HG03558 (cell line): ENCODE results near the gene RNASE13.

ENCODE experiments used
- ATAC-seq: cut with Tn5 transposase; IDR thresholded peaks from one replicate; pipeline ENCODE4 v1.9.1; 2021; ENCODE audit warnings: moderate number of reproducible peaks; ENCODE audit not compliant: unreplicated experiment; ENCODE audit errors: extremely low read depth

The RNASE13 gene

DNA sequence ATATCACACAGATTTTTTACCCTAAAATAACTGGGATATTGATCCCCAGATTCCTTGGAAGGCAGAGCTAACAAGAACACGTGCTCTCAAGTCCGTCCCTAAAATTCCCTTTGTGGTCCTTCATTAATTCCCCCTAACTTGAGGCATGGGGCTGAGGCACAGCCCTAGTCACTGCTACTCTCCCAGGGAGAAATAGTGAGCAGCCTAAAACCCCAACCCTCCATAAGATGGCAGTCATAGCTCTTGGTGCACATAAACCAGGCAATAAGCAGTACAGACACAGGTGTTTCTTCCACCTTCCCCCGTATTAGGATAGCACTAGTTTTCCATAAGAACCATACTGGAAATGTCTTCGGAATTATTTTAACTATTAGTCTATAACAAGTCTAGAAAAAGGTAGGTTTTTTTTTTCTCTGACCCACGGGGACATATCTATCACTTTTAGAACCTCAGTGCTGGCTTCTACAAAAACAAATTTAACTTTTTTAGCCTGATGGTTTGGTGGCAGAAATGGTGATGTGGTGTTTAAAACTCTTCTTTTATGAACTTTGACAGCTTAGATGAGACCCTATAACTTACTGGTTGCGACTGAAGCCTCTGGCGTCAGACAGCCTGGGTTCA is 32.4 kb upstream of the RNASE13 start:
- no peak for ATAC-seq

DNA sequence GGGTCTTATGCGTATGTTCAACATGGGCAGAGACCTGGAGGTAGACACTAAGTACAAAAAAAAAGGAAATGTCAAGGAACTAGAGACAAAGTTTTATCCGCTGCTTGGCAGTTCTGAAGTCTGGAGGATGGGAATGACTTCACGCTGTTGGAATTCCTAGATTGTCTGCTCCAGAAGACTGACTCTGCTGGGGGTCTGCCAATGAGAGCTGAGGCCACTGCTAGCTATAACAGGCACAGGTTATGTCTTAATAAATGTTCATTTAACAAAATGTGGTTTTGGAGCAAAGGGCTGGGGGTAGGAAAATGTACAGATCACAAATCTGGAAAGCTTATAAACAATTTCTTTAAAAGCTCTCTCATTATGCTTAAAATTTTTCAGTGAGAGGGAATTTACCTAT is 28.9 kb upstream of the RNASE13 start:
- ATAC-seq = no peak

DNA sequence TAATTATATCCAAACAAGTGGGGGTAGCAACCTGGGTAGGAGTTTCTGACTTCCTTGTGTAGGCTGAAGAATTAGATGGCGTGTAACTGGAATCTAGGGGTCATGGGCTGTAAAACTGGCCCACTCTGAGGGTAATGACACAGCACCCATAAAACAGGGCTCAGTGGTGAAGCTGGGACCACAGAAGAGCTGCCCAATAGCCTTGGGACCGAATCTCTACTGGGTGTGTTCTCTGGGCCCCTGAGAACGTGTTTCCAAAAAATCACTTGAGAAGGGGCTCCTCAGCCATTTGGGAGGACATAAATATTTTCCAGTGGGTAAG is 26.7 kb upstream of the RNASE13 start:
- no peak for ATAC-seq

DNA sequence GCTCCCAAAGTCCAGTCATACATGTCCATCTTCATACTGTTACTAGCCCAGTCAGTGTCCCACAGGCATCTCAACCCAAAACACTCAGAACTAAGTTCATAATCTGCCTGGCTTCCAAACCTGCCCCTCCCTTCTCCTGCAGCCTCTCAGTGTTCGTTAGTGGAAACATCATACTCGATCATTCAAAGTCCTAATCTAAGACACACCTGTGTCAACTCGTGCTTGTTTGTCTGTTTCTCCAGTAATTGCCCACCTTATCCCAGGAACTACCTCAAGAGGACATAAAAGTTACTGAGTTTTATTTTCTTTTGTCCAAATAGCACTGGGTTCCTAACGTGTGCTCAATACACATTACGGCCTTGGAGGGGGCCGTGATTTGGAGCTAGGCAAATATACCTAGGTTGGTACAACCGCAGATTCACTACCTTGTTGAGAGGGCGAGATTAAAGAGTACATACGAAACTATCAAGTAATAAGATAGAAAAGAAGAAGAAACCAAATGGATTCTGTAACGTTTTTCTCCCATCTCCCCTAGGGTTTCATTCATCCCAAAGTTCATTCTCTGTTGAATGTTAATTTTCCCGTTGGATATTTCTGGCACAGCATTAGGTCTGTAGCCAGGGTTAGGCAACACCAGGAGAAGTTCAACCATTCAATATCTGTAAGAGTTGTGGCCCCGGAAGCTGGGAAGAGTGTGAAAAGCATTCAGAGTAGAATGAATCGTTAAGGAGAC is 26.2 kb upstream of the RNASE13 start:
- no peak for ATAC-seq

DNA sequence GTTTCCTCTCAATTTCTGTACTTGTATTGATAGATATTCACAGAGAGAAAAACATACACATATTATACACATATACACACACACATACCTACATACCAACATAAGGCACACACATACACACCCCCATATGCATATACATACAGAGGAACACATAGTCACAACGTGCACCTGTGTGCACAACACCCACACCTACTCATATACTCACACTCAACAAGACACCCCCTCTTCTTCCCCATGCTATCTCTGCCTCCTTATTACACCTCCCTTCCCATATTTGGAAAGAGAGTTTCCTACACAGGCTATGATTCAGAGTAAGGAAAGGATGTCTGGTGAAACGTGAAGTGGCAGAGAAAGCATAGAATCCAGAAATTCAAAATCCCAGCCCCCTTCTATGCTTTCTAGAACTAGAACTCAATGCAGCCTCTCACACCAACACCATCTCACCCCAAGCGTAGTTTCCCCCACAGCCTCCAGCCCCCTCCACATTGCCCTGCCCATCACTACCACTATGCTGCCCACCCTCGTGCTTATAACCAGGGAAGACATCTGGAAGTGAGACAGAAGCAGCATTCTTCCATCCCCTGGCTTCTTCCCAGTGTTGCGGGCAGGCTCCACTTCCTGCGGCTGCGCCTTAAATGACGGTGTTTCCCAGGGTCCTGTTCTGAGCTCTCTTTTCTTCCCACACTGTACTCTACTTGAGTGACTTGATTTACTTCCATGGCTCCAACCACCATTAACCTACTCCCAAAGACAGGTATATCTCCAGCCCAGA is 25.4 kb upstream of the RNASE13 start:
- no peak for ATAC-seq

DNA sequence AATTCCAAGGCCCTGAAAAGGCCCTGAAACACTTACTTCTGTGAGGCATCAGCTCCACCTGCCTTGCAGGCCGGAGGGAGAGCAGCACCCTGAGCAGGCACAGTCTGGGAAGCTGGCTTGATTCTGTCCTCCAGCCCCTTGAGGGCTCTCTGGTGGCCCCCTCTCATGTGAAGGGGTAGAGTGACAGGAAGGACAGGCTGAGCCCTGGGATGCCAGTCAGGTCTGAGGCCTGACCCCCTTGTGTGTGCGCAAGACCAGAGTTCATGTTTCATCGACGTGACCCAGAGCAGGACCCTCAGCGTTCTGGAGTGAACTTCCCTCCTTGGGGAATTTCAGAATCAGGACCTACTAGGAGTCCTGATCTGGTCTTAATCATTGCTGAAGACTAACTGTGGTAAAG is 24.3 kb upstream of the RNASE13 start:
- no peak for ATAC-seq

DNA sequence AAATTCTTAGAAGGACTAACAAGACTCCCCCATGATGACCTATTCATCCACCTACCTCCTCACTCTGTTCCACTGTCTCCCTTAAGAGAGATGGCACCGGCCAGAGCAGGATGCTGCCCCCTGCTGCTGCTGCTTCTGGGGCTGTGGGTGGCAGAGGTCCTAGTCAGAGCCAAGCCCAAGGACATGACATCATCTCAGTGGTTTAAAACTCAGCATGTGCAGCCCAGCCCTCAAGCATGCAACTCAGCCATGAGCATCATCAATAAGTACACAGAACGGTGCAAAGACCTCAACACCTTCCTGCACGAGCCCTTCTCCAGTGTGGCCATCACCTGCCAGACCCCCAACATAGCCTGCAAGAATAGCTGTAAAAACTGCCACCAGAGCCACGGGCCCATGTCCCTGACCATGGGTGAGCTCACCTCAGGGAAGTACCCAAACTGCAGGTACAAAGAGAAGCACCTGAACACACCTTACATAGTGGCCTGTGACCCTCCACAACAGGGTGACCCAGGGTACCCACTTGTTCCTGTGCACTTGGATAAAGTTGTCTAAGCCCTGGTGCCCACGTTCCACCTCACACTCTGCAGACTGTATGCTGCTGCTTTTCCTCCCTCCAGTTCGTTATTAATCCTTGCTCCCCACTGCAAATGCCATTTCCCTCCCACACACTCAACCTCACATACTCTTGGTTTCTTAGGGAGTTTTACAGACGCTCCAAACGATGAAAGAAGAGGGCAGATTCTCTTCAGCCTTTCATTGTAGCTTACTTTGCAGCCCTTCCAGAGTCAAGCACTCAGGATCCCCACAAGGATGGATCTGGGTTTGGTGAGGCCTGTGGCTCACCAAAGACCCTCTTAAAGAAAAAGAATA is 23.4 kb upstream of the RNASE13 start, which contains the start of gene RNASE8:
Gene RNASE8 (plus strand): TSS at position 20 of the 873 bp plus-strand sequence. CDS start 71 bp downstream, at position 91.
- ATAC-seq = no peak

DNA sequence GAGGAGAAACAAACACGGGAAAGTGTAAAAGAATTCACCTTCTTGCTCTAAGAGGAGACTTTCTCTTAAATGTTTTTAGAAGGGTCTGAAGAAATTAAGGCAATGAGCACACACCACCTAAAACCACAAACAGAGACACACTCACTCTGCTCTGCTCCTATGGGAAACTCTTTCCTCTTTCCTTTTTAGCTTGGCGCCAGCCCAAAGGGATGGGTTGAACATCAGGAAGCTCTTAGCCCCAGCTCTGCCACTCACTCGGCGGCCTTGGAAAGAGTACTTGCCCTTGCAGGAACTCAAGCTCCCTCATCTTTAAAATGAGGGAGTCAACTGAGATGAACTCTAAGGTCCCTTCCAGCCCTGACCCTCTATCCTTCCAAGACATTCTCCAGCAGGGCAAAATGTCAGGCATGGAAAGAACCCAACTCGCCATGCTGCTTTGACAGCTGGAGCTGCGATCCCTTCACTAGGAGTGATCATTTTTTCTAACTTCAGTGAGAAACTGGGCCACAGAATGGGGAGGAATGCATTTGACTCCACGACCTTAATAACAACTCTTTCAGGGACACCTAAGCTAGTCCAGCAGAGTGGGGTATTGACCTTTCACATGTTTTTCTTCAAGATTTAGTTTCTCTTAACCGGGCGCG is 22.0 kb upstream of the RNASE13 start:
- no peak for ATAC-seq

DNA sequence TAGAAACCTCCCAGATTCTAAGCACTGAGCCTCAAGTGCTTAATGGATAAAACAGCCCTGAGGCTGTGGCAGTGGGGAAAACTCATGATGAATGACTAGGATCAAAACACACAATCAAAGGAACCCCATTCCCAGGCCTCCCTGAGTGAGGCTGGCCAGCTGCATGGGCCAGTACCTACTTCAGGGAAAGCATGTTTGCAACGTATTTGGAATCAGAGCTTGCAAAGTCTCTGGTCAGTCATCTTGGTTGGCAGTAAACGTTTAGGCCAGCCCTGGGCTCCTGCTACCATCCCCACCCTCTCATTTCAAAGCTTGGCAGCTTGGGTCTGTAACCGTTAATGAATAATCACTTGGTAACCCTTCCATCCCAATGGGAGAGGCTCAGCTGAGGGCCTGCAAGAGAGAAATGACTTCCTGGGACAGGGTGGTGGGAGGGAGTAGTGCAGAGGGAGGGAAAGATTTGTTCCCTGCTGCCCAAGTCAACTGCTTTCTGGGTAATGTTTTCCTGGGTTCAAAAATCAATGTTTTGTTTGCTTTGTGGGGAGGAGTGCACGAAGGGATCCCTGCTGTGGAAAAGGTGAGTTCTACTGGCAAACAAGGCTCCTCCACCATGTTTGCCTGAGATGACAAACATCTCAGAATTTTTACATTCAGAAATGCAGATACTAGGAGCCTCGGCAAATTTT is 21.0 kb upstream of the RNASE13 start:
- no peak for ATAC-seq

DNA sequence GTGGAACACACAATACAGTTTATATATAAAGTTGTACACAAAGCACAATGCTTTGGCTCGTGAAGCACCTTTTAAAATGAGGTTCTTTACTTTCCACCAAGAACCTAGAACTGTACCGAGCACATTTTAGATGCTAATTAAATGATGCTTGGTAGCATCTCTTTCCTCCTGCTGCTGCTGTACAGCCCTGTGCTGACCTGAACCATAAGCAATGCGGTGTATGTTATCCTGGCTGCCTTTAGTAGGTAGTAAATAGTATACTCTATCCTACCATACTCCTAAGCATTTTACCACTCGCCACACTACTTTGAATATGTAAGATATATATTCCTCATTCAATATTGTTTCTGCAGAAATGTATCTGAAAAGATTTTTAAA is 20.1 kb upstream of the RNASE13 start:
- ATAC-seq = no peak

DNA sequence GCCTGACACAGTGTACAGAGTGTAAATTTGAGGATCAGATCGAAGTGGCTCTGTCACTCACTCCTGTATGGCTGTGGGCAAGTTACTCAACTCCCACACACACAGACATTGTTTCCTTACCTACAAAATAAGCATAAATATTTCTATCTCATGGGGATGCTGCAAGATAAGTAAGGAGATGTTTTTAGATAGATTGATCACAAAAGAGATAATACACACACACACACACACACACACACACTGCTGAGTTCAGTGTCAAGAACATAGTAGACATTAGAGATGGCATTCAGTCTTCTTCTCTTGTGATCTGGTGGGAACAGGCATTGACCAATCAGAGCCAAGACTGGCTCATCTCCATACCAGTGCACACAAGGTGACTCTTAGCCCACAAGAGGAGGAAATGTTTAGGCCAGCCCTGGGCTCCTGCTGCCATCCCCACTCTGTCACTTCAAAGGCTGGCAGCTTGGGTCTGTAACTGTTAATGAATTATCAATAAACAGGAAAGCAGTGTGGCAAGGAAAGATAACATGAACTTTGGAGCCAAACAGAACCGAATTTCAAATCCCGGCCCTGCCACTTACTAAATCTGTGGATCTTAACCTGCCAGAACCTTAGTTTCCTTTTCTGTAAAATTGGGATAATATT is 19.6 kb upstream of the RNASE13 start:
- ATAC-seq = no peak

DNA sequence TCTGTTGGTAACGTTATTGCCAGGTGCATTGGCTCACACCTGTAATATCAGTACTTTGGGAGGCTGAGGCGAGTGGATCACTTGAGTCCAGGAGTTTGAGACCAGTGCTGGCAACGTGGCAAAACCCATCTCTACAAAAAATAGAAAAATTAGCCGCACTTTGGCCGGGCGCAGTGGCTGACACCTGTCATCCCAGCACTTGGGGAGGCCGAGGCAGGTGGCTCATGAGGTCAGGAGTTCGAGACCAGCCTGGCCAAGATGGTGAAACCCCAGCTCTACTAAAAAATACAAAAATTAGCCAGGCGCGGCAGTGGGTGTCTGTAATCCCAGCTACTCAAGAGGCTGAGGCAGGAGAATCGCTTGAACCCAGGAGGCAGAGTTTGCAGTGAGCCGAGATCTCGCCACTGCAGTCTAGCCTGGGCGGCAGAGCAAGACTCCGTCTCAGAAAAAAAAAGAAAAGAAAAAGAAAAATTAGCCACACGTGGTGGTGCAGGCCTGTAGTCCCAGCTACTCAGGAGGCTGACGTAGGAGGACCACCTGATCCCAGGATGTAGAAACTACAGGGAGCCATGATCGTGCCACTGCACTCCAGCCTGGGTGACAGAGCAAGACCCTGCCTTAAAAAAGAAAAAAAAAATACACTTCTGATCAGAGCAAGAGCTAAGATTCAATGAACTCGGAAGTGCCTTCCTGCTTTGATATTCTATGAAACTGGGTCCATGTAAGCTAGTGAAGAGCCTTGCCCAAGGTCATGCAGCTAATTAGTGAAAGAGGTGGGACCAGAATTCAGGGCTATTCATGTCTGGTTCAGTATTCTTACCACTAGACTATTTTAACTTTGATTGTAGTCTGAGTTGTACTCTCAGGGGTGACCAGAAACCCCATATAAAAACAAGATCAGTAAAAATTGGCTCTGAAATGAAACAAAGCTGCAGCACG is 18.8 kb upstream of the RNASE13 start:
- no peak for ATAC-seq

DNA sequence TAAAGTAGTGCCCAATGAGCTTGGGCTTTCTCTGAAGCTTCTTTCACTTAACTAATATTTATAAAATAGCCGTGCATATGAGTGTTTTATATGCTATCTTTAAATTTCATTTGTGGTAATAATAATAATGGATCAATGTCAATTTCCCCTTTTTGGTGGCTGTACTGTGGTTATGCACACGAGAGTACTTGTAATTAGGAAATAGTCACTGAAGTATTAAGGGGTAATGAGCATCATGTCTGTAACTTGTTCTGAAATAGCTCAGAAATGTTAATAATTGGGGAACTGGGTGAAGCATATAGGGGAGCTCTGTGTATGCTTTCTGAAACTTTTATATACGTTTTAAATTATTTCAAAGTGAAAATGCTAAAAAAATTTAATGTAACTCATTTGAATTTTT is 16.0 kb upstream of the RNASE13 start:
- ATAC-seq = no peak

DNA sequence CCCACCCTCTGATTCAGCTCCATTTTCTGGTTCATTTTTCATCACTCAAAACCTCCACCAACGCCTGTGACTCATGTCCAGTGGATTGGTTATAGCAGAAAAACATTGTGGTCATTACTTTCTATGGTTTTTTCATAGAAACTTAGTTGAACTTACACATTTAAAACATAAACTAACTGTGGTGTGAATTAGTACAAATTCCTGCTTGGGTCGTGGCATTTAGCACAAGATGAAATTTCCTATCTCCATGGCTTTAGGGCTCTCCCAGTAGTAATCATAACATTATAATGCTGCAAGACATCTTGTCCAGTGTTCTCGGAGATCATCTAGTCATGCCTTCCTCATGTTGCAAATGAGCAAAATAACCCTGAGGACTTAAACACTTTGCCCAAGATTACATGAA is 14.7 kb upstream of the RNASE13 start:
- ATAC-seq = no peak

DNA sequence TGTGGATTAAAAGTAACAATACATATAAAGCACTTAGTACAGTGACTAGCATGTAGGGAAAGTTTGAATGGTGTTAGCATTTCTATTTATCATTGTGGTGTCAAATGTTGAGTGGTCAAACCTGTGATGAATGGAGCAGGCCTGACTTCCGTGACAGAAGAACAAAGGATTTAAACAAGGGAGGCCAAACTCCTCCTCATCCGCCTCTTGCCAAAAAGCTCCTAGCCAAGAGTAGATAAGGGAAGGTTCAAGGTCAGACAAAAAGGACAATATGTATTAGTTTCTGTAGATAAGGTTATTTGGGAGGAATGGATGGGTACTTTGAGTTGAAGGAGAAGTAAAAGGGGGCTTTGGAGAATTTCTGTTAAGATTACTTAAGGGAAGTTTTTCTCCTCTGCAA is 14.0 kb upstream of the RNASE13 start:
- no peak for ATAC-seq

DNA sequence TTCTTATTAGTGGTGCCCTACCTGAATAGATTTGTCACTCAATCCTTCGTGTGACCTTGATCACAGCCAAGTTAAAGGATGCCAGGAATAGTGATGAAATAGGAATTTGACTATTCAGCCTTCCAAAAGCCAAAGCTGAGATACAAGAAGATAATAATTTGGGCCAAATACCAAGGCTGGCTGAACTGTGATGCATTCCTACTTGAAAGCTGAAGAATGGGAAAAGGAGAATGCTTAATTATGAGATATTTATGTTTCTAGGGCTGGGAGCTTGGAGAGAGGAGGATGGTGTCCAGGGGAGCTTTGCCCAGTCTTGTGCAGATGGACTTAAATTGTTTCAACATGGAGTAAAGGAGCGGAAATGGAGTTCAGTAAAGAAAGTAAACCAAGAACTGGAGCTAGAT is 12.8 kb upstream of the RNASE13 start:
- no peak for ATAC-seq

DNA sequence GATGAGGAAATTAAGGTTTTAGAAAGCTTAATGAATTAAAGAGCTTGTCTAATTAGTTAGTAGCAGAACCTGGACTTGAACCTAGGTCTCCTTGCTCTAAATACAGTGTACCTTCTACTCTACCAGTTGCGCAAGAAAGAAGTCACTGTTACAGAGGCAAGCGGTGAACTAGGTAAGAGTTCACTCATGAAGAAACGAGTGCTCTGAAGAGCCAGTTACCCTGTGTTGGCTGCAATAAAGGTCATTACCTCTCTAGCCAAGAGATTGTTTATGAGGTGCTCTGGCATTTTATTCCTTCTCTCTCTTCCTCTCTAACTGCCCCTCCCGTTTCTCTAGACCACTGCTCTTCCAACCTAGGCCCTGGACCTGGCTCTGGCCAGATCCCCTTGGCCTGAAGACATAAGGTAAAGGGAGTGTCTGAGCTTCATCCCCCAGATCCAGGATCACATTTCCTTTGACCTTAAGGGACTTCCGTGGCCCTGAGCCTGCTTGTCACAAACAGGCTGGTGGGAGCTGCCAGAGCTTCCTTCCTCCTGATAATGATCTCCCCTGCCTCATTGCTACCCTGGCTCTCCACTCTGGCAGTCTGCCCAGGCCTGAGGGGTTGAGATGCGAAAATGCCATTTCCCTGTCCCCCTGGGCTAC is 9.5 kb upstream of the RNASE13 start:
- ATAC-seq = no peak
